Ovary (tissue), 3 donors: ENCODE measurements around the gene GAL3ST2.

Experiments
- CTCF ChIP-seq, 3 donors: fragments of 450-650 bp in 2 of 3; fragments of 200-600 bp in 1 of 3; IDR thresholded peaks; one replicate each; pipeline versions ENCODE4 v1.5.1 to v1.8.0; 2016 to 2022; ENCODE audit warnings: antibody characterized with exemption in 3 of 3, mild to moderate bottlenecking in 1 of 3
- EP300 ChIP-seq: sonication (generic); formaldehyde crosslinking; IDR thresholded peaks from one replicate; pipeline ENCODE4 v1.6.1; 2017; ENCODE audit warnings: antibody characterized with exemption
- POLR2A ChIP-seq: fragments of 450-650 bp; IDR thresholded peaks from one replicate; pipeline ENCODE4 v1.6.1; 2017; ENCODE audit warnings: antibody characterized with exemption, mild to moderate bottlenecking, moderate library complexity
- donor health status: DM: no; HTN: no; CAD: no.

- TF ChIP-seq CTCF (IDR thresholded peaks at IDR 0.05) (no peak), POLR2A (no peak), EP300 (no peak)
Measured at GRCh38 chr2:241755166-241755565, 21.5 kb upstream of the GAL3ST2 start.
